HG03108 (cell line): Measurements from ENCODE around the gene VWF.

Experiments
- ATAC-seq: cut with Tn5 transposase; IDR thresholded peaks from one replicate; pipeline ENCODE4 v1.9.1; 2021; ENCODE audit warnings: moderate library complexity; ENCODE audit not compliant: unreplicated experiment

Gene VWF

GRCh38 chr12:5921966-5922899 is 202.2 kb downstream of the VWF start:
- no peak for ATAC-seq

GRCh38 chr12:5921027-5921909 is 203.2 kb downstream of the VWF start:
- ATAC-seq: no peak

- ATAC-seq: no peak
These were observed 207.6 kb downstream of the VWF start for GRCh38 chr12:5916785-5917290.

GRCh38 chr12:5915511-5915910 is 209.0 kb downstream of the VWF start:
- ATAC-seq: no peak

- no peak for ATAC-seq
These were observed 209.9 kb downstream of the VWF start for GRCh38 chr12:5914387-5915149.

GRCh38 chr12:5913387-5913786 is 211.1 kb downstream of the VWF start:
- no peak for ATAC-seq

- no peak for ATAC-seq
These were observed 211.8 kb downstream of the VWF start for GRCh38 chr12:5912437-5913334.

GRCh38 chr12:5912011-5912410 is 212.5 kb downstream of the VWF start:
- no peak for ATAC-seq

- ATAC-seq: no peak
These were observed 213.5 kb downstream of the VWF start for GRCh38 chr12:5910790-5911548.

GRCh38 chr12:5909560-5909959 is 214.9 kb downstream of the VWF start:
- no peak for ATAC-seq

GRCh38 chr12:5908251-5908650 is 216.2 kb downstream of the VWF start:
- no peak for ATAC-seq

- ATAC-seq: no peak
These were observed 216.7 kb downstream of the VWF start for GRCh38 chr12:5907807-5908206.

GRCh38 chr12:5905757-5906156 is 218.7 kb downstream of the VWF start:
- no peak for ATAC-seq

GRCh38 chr12:5904969-5905368 is 219.5 kb downstream of the VWF start:
- no peak for ATAC-seq

GRCh38 chr12:5904441-5904840 is 220.0 kb downstream of the VWF start:
- ATAC-seq: no peak

GRCh38 chr12:5902736-5903135 is 221.7 kb downstream of the VWF start:
- no peak for ATAC-seq

GRCh38 chr12:5901416-5901815 is 223.1 kb downstream of the VWF start:
- ATAC-seq: no peak

GRCh38 chr12:5900533-5901205 is 223.8 kb downstream of the VWF start:
- ATAC-seq: no peak

- no peak for ATAC-seq
These were observed 224.4 kb downstream of the VWF start for GRCh38 chr12:5900076-5900475.
